ENCODE measurements around the gene ARHGAP40.

ARHGAP40 gene

GRCh38 chr20:38581830-38582358 is 19.7 kb upstream of the ARHGAP40 start:
- CTCF ChIA-PET = interaction anchor here (0.6 to 1.3 kb wide), 2 partner anchors 31 to 57 kb away, joined by 3 to 5 read pairs; no protein-coding TSS in a partner anchor
- Histone ChIP-seq H3K27ac (ENCODE audit: extremely low read depth, low read depth, low read length) (no peak overlapping the region), H3K4me1 (ENCODE audit: control insufficient read depth, insufficient read depth, low read length) (no peaks in the 10 kb centered on the region), H3K9me3 (ENCODE audit: control insufficient read depth, insufficient read depth, low read depth, low read length) (no peaks in the 10 kb centered on the region), H3K36me3 (ENCODE audit: control insufficient read depth in 2 of 2, insufficient read depth in 1 of 2, low read length in 2 of 2) (peaks cover 0 to under 1% of the 10 kb centered on the region in 2 experiments; a peak in 1 of 3 replicates), H3K4me3 (ENCODE audit: low read depth, low read length) (no peak overlapping the region)
- POLR2A ChIA-PET = no interaction called here
- TF ChIP-seq ZNF398 (tag by site-specific recombination; IDR thresholded peaks at IDR 0.05) = no peak
- TF ChIP-seq ZNF18 (tag by site-specific recombination; IDR thresholded peaks at IDR 0.05) = no peak
- TF ChIP-seq PRDM10 (tag by site-specific recombination; IDR thresholded peaks at IDR 0.05) = no peak
- TF ChIP-seq PATZ1 (tag by site-specific recombination; IDR thresholded peaks at IDR 0.05) = no peak
- no peak for TF ChIP-seq ZNF169 (tag by site-specific recombination; IDR thresholded peaks at IDR 0.05)
- no peak for TF ChIP-seq YY2 (tag by site-specific recombination; IDR thresholded peaks at IDR 0.05)
- TF ChIP-seq ZBTB48 (tag by site-specific recombination; IDR thresholded peaks at IDR 0.05) = no peak
- TF ChIP-seq ZBTB10 (tag by site-specific recombination; IDR thresholded peaks at IDR 0.05) = no peak
- TF ChIP-seq ZBTB20 (tag by site-specific recombination; IDR thresholded peaks at IDR 0.05) = no peak
- TF ChIP-seq ZNF157 (tag by site-specific recombination; IDR thresholded peaks at IDR 0.05) = no peak
- no peak for TF ChIP-seq MYNN (tag by site-specific recombination; IDR thresholded peaks at IDR 0.05; ENCODE audit: borderline replicate concordance)
- TF ChIP-seq ZNF24 (tag by site-specific recombination; IDR thresholded peaks at IDR 0.05) = no peak

- H3K9me3 ChIP-seq (ENCODE audit: control insufficient read depth, insufficient read depth, low read depth, low read length) = no peaks in the 10 kb centered on the region
- ChIA-PET POLR2A (no interaction called here), CTCF (no interaction called here)
- no peak overlapping the region for H3K4me3 ChIP-seq (ENCODE audit: low read depth, low read length)
- H3K4me1 ChIP-seq (ENCODE audit: control insufficient read depth, insufficient read depth, low read length) = no peaks in the 10 kb centered on the region
- H3K27ac ChIP-seq (ENCODE audit: extremely low read depth, low read depth, low read length) = no peak overlapping the region
- no peaks in the 10 kb centered on the region for H3K36me3 ChIP-seq (ENCODE audit: control insufficient read depth in 2 of 2, insufficient read depth in 1 of 2, low read length in 2 of 2)
- TF ChIP-seq ZNF214 (tag by site-specific recombination; IDR thresholded peaks at IDR 0.05; ENCODE audit: borderline replicate concordance) = no peak
- peak; percentile 95 for TF ChIP-seq ZNF157 (tag by site-specific recombination; IDR thresholded peaks at IDR 0.05)
Measured at GRCh38 chr20:38583306-38583705, 18.3 kb upstream of the ARHGAP40 start.
